Stimulated activated CD8-positive, alpha-beta memory T cell treated with anti-CD3 and anti-CD28 coated beads, Interleukin-12 subunit alpha, Interleukin-12 subunit beta, amount 100 ng/mL, for 24 hours (primary cell): Measurements from ENCODE around the gene FBXW5.

Source experiments
- DNase-seq: peaks from one replicate; pipeline ENCODE4 v3.0.0-alpha.2; 2020; ENCODE audit errors: extremely low read depth

Gene FBXW5

DNA sequence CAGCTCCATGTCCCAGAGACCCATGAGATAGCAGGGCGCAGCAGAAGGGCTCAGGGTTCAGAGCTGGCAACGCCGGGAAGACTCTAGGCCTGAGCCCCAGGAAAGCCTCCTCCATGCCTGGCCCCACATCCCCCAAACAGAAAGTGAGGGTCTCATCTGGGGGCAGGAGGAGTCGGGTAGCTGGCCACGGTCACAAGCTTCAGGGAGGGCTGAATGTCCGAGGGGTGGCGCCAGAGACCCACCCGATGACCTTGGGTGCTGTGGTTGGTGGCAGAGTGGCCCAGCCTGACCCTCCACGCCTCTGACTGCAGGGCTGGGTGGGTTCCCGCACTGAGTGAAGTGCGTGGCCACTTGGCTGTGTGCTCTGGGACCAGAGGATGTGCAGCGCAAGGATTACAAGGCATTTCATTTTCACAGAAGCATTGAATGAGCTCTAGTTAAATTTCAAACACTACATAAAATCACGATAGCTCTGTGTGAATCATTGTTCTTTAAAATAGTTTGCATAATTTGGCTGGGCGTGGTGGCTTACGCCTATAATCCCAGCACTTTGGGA, 3.5 kb upstream of the FBXW5 start:
- no peak for DNase-seq

DNA sequence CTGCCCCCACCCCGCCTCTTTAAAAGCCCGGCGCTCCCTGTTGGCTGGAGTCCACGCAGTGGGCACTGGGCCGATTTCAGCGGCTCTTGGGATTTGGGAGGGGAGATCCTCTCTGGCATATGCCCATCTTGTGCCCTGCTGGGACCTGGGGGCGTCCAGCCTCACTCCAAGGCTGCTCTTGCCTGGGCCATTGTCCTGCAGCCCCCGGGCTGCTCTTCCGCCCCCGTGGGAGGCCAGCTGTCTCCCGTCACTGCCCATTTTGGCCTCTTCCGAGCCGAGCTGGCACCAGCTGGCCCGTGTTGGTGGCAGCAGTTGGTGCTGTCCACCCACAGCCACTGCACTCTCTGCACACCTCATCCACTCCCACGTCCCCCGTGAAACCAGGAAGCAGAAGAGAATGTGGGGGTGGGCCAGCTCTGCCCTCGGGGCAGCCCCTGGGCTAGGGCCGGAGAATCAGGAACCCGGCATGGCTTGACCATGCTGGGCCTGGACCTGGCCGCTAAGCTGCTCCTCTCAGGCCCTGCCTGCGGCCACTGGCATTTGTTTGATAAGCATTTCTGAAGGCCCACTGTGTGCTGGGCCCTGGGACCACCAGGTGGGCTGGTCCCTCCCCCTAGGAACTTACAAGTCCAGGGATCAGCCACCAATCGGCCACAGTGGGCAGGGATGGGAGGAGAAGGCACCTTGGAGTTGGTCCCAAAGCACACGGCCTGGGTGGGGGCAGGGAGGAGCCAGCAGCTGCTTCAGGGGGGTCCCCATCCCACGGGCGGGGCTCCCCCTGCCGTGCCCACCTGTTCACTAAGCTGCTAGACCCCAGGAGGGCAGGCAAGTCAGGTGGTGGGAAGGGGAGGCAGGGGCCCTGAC, 2.7 kb upstream of the FBXW5 start:
- no peak for DNase-seq

GRCh38 chr9:136946228-136947027, 1.9 kb upstream of the FBXW5 start:
- no peak for DNase-seq

DNA sequence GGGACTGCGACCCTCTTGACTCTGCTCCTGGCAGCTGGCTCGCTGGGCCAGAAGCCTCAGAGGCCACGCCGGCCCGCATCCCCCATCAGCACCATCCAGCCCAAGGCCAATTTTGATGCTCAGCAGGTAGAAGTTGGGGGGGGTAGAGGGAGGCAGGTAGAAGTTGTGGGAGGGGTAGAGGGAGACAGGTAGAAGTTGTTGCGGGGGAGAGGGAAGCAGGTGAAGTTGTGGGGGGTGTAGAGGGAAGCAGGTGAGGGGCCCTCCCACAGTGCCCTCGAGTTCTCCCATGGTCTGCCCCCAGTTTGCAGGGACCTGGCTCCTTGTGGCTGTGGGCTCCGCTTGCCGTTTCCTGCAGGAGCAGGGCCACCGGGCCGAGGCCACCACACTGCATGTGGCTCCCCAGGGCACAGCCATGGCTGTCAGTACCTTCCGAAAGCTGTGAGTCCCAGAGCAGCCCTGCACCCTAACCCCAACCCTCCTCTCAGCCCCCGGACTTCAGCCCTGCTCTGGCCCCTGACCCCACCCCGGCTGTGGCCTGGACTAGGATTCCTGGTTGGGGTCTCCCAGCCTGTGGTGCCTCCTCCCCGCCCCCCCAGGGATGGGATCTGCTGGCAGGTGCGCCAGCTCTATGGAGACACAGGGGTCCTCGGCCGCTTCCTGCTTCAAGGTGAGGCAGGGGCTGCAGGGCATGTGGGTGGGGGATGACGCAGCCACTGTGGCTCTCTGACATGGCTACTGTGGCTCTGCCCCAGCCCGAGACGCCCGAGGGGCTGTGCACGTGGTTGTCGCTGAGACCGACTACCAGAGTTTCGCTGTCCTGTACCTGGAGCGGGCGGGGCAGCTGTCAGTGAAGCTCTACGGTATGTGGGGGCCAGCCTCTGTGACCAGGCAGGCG, 1.0 kb upstream of the FBXW5 start:
- no peak for DNase-seq

DNA sequence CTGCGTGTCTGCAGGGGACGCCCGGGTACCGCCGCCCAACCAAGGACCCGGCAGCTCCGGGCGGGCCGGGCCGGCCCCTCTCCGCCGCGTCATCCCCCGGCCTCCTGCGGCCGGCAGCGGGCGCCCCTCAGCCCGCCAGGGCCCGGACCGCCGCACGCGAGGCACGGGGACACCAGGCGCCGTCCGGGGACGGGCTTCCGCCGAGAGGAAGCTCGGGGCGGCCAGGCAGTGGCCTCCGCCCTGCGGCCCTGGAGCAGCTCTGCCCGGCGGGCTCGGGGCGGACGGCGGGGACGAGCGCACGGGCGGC, 373 bp downstream of the FBXW5 start:
- DNase-seq = no peak

DNA sequence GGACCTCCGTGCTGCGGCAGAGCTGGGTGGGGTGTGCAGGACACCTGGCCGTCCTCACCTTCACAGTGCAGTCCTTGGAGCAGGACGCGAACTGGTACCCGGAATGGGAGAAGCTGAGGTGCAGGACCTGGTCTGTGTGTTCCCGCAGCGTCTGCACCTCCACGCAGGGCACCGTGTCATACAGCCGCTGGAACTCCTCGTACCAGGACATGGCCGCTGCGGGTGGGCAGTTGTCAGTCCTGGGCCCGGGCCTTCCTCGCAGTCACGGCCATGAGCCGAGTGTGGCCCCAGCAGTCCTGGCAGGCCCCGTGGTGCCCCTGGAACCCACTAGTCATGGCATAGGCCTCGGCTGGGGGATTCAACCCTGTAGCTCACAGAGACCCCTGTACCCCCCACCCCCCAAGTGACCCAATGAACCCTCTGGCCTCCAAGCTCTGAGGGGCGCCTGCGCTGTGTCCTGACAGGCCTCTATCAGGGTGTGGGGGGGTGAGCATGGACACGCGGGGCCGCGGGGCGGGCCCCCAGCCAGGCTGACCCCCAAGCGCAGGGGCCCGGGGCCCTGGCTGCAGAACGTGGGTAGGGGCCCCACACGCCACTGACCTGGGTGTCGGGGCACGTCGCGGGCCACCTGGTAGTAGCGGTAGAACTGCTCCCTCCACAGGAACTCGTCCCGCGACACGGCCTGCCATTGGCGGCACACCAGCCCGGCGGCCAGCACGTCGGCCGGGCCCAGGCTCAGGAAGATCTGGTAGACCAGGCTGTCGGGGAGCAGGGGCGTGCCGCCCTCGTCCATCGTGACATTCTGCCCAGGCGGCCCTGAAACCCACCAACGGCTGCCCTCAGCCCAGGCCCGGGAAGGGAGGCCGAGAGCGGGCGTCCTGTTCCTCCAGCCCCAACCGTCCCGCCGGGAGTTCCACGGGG, 987 bp downstream of the FBXW5 start:
- no peak for DNase-seq

- no peak for DNase-seq
These were observed 1.7 kb downstream of the FBXW5 start for GRCh38 chr9:136942881-136943230.

- DNase-seq = no peak
These were observed 2.2 kb downstream of the FBXW5 start for GRCh38 chr9:136942112-136942880.

GRCh38 chr9:136941231-136942111, 3.1 kb downstream of the FBXW5 start:
- DNase-seq = no peak

DNA sequence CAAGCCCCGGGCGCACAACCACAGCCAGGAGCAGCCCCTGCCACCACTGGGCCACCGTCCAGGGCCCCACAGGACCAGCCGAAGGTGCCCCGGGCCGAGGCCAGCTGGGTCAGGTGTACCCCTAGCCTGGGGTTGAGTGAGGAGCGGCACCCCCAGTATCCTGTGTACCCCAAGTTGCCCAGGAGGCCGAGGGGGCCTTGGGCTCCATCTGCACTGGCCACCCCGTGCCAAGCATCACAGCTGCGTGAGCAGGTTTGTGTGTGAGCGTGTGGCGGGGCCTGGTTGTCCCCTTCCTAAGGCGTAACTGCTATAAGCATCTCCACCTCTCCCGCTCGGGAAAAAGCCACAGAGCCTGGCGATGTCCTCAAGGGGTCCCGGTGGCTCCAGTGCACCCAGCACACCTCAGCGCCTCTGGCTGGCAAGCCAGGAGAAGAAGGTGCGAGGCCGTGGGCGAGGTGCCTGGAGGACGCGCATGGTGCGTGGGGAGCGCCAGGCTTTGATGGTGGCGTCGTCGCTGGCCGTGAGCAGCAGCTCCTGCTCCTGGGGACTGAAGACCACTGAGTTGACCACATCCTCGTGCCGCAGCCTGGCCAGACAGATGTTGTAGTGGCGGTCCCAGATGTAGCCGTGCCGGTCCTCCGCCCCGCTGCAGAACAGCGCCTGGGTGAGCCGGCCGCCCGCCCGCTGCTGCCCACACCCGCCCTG, 3.9 kb downstream of the FBXW5 start:
- DNase-seq = no peak

- no peak for DNase-seq
These were observed 4.5 kb downstream of the FBXW5 start for GRCh38 chr9:136939996-136940525.

DNA sequence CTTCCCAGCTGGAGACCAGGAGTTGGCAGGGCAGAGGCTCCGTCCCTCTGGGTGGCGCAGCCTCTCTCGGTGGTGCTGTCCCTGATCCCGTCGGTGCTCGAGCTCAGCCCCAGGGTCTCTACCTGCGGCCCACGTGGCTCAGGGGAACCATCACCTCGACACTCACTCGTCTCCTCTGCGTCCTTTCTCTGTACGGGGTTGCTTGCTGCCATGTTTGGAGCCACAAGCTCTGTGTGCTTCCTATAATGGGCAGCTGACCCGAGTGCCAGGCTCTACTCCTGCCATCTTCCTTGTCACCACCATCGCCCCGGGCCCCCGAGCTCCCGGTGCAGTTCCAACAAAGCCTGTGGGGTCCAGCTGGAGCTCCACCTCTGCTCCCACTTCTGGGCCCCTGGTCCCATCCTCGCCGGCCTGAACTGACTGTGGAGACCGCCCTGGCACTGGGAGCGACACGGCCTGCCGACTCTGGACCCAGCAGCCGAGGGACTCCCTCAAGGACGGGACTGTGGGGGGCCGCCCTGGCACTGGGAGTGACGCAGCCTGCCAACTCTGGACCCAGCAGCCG, 5.0 kb downstream of the FBXW5 start:
- DNase-seq = no peak

DNA sequence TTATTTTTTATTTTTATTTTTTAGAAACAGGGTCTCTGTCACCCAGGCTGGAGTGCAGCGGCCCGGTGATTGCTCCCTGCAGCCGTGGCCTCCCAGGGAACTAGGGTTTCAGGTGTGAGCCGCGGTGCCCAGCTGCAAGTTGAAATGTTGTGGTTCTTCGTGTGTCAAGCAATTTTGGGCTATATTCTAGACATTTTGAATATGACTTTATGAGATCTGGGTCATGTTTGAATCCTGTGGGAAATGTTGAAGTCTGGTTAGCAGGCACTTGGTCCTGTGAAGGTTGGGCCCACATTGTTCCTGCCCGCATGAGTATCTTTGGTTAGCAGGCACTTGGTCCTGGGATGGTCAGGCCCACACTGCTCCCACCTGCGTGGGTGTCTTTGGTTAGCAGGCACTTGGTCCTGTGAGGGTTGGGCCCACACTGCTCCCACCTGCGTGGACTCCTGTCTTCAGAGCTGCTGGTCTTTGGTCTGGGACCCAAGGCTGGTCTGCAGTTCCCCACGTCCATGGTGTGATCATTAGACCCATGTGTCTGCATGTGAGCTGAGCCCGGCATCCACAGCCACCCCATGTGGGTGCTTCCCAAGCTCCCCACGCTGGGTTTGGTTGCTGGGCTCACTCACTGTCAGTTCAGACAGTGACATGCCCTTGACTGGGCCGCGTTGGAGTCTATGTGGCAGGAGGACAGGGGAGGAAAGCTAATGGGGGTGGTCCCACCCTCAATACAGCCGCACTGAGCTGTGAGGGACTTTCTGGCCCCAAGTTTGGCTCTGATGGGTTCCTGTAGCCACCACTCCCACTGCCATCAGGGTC, 7.1 kb downstream of the FBXW5 start:
- no peak for DNase-seq

DNA sequence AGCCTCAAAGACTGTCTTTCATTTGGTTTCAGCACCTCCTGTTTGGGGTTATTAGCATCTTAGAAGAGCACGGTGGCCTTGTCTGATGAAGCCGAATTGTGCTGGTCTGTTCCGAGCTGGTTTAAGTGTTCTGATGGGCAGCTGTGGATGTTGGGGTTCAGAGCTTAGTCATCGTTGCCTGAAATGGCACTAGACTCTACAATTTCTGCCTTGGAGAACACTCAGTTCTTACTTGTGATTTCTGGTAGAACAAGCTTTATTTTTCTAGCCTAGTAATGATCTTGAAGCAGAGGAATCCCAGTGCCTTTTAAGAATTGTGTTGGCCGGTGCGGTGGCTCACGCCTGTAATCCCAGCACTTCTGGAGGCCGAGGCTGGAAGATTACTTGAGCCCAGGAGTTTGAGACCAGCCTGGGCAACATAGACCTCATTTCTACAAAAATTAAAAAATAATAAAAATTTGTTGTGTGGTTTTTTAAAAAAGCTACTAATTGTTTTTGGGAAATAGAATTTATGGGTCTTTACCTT, 7.8 kb downstream of the FBXW5 start:
- DNase-seq = no peak

- DNase-seq = no peak
These were observed 8.9 kb downstream of the FBXW5 start for GRCh38 chr9:136935651-136936050.

- no peak for DNase-seq
These were observed 10.3 kb downstream of the FBXW5 start for GRCh38 chr9:136934277-136934676.

- DNase-seq = no peak
These were observed 12.9 kb downstream of the FBXW5 start for GRCh38 chr9:136931611-136932130.
